ENCODE results near the gene TEP1. TPM values are rescaled to one million over a fixed set of nuclear protein-coding genes. Genes with fewer than 3 reads are reported as not detected.

The TEP1 gene
- total and polyA plus RNA-seq, 2 of the 13 experiments (the other 11 are each of a cell fraction or from before 2014, with no cell fraction given): 11.0 to 12.8 TPM

DNA sequence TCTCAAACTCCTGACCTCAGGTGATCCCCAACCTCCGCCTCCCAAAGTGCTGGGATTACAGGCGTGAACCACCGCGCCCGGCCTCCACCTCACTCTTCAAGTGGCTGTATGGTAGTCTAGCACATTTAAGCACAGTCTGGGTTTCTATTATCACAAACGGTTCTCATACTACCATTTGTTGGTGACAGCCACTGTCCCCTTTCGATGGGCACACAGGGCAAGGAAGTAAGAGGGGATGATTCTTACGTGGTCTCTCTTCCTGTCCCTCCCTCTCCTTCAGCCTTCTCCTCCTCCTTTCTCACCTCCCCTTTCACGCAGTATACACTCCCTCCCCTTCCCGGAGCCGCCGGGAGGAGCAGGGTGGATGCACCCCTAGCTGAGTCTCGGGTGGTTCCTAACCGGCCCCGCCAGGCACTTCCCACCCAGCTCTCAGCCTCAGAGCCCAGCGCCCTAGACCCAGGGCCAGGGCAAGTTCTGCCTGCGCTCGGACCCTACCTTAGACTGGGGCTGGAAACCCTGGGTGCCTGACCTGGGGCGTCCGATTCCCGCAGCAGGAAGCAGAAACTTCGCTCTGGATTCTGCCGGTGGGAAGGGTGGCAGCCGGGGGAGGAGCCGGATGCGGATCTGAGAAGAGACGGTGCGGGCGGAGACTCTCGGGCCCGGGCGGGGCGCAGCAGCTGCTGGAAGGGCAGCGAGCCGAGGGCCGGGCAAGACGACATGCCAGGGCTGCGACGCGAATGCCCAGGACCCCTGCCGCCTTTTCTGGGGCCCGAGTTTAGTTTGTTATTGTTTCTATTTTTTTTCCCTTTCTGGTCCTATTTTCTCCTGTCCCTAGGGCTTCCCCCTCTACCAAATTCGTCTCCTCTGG lies at the start of gene TEP1 (continued):
- TF ChIP-seq FOSL2 (CRISPR knock-in tag; IDR thresholded peaks at IDR 0.05) (no peak; the same call in 1 of the 2 replicates), SALL2 (CRISPR knock-in tag; IDR thresholded peaks at IDR 0.05) (peak; percentile 78), TARDBP (CRISPR knock-in tag; IDR thresholded peaks at IDR 0.05) (peak; percentile 78; the same call in 1 of the 2 replicates), NFKBIZ (CRISPR knock-in tag; IDR thresholded peaks at IDR 0.05) (peak; percentile 34; the same call in 1 of the 2 replicates), MIER2 (CRISPR knock-in tag; IDR thresholded peaks at IDR 0.05) (no peak), SRSF4 (IDR thresholded peaks at IDR 0.05; ENCODE audit: low read depth, low read length, poor library complexity, severe bottlenecking) (no peak), JARID2 (CRISPR knock-in tag; IDR thresholded peaks at IDR 0.05; ENCODE audit: insufficient replicate concordance) (no peak), ZNF572 (CRISPR knock-in tag; IDR thresholded peaks at IDR 0.05) (no peak), ZBTB7A (CRISPR knock-in tag; IDR thresholded peaks at IDR 0.05) (no peak; the same call in 1 of the 2 replicates), SPEN (CRISPR knock-in tag; IDR thresholded peaks at IDR 0.05; ENCODE audit: low read depth) (no peak), SUZ12 (IDR thresholded peaks at IDR 0.05; ENCODE audit: low read depth, low read length) (no peak), ZNF138 (CRISPR knock-in tag; IDR thresholded peaks at IDR 0.05; ENCODE audit: low read depth) (no peak), ZNF530 (CRISPR knock-in tag; IDR thresholded peaks at IDR 0.05; ENCODE audit: low read depth) (no peak)
- TF ChIP-seq, protein P1, sequence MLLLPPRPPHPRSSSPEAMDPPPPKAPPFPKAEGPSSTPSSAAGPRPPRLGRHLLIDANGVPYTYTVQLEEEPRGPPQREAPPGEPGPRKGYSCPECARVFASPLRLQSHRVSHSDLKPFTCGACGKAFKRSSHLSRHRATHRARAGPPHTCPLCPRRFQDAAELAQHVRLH (CRISPR knock-in tag; IDR thresholded peaks at IDR 0.05; ENCODE audit: borderline replicate concordance, low read depth): peak; percentile 56; the same call in 1 of the 2 replicates
- TF ChIP-seq, protein P2, sequence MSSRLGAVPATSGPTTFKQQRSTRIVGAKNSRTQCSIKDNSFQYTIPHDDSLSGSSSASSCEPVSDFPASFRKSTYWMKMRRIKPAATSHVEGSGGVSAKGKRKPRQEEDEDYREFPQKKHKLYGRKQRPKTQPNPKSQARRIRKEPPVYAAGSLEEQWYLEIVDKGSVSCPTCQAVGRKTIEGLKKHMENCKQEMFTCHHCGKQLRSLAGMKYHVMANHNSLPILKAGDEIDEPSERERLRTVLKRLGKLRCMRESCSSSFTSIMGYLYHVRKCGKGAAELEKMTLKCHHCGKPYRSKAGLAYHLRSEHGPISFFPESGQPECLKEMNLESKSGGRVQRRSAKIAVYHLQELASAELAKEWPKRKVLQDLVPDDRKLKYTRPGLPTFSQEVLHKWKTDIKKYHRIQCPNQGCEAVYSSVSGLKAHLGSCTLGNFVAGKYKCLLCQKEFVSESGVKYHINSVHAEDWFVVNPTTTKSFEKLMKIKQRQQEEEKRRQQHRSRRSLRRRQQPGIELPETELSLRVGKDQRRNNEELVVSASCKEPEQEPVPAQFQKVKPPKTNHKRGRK (CRISPR knock-in tag; IDR thresholded peaks at IDR 0.05): peak; percentile 97; the same call in 1 of the 2 replicates
- TF ChIP-seq, protein P3, sequence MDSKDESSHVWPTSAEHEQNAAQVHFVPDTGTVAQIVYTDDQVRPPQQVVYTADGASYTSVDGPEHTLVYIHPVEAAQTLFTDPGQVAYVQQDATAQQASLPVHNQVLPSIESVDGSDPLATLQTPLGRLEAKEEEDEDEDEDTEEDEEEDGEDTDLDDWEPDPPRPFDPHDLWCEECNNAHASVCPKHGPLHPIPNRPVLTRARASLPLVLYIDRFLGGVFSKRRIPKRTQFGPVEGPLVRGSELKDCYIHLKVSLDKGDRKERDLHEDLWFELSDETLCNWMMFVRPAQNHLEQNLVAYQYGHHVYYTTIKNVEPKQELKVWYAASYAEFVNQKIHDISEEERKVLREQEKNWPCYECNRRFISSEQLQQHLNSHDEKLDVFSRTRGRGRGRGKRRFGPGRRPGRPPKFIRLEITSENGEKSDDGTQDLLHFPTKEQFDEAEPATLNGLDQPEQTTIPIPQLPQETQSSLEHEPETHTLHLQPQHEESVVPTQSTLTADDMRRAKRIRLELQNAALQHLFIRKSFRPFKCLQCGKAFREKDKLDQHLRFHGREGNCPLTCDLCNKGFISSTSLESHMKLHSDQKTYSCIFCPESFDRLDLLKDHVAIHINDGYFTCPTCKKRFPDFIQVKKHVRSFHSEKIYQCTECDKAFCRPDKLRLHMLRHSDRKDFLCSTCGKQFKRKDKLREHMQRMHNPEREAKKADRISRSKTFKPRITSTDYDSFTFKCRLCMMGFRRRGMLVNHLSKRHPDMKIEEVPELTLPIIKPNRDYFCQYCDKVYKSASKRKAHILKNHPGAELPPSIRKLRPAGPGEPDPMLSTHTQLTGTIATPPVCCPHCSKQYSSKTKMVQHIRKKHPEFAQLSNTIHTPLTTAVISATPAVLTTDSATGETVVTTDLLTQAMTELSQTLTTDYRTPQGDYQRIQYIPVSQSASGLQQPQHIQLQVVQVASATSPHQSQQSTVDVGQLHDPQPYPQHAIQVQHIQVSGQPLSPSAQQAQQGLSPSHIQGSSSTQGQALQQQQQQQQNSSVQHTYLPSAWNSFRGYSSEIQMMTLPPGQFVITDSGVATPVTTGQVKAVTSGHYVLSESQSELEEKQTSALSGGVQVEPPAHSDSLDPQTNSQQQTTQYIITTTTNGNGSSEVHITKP (CRISPR knock-in tag; IDR thresholded peaks at IDR 0.05; ENCODE audit: low read depth): peak; percentile 71
- TF ChIP-seq, protein P4, sequence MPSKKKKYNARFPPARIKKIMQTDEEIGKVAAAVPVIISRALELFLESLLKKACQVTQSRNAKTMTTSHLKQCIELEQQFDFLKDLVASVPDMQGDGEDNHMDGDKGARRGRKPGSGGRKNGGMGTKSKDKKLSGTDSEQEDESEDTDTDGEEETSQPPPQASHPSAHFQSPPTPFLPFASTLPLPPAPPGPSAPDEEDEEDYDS (CRISPR knock-in tag; IDR thresholded peaks at IDR 0.05): peak; percentile 64; the same call in 1 of the 2 replicates
- TF ChIP-seq, protein P5, sequence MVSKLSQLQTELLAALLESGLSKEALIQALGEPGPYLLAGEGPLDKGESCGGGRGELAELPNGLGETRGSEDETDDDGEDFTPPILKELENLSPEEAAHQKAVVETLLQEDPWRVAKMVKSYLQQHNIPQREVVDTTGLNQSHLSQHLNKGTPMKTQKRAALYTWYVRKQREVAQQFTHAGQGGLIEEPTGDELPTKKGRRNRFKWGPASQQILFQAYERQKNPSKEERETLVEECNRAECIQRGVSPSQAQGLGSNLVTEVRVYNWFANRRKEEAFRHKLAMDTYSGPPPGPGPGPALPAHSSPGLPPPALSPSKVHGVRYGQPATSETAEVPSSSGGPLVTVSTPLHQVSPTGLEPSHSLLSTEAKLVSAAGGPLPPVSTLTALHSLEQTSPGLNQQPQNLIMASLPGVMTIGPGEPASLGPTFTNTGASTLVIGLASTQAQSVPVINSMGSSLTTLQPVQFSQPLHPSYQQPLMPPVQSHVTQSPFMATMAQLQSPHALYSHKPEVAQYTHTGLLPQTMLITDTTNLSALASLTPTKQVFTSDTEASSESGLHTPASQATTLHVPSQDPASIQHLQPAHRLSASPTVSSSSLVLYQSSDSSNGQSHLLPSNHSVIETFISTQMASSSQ (IDR thresholded peaks at IDR 0.05; ENCODE audit: low read depth): no peak
- TF ChIP-seq, protein P5 (CRISPR knock-in tag; IDR thresholded peaks at IDR 0.05; ENCODE audit: borderline replicate concordance): peak; percentile 70
